HUDEP-2 (cell line): Measurements from ENCODE around the gene BCAR3.
"Not testable (repeated sequence)": the region's sequence is repeated elsewhere in the genome, so short reads cannot be mapped to it uniquely, and the experiment has no call there.

Experiments used
- DNase-seq, 76 experiments: peaks; one replicate each; lab custom pipeline; 2025; ENCODE audit not compliant: unreplicated experiment in 76 of 76; lab: John Stamatoyannopoulos, UW

BCAR3 gene

GRCh38 chr1:93707956-93708355 is 26.3 kb upstream of the BCAR3 start:
- no peak for DNase-seq

- no peak for DNase-seq
These were observed 24.4 kb upstream of the BCAR3 start for GRCh38 chr1:93705892-93706500.

GRCh38 chr1:93704052-93704451 is 22.4 kb upstream of the BCAR3 start:
- DNase-seq: no peak

GRCh38 chr1:93703643-93704042 is 22.0 kb upstream of the BCAR3 start:
- DNase-seq: no peak

- DNase-seq: no peak
These were observed 21.2 kb upstream of the BCAR3 start for GRCh38 chr1:93702828-93703183.

GRCh38 chr1:93702111-93702827 is 20.6 kb upstream of the BCAR3 start:
- peak in 40 of 76 experiments; percentile 10 to 60 (median 28) for DNase-seq

- DNase-seq: no peak
These were observed 20.0 kb upstream of the BCAR3 start for GRCh38 chr1:93701629-93702028.

GRCh38 chr1:93700532-93701469 is 19.2 kb upstream of the BCAR3 start:
- no peak for DNase-seq

- no peak for DNase-seq
These were observed 18.0 kb upstream of the BCAR3 start for GRCh38 chr1:93699503-93700168.

- peak in 3 of 76 experiments; percentile 3 to 8 (median 5) for DNase-seq
These were observed 17.4 kb upstream of the BCAR3 start for GRCh38 chr1:93699049-93699384.

GRCh38 chr1:93698329-93699048 is 16.9 kb upstream of the BCAR3 start:
- DNase-seq: no peak

- DNase-seq: not testable (repeated sequence)
These were observed 15.9 kb upstream of the BCAR3 start for GRCh38 chr1:93697566-93697965.

- no peak for DNase-seq
These were observed 13.9 kb upstream of the BCAR3 start for GRCh38 chr1:93695411-93696005.

- DNase-seq: no peak
These were observed 13.2 kb upstream of the BCAR3 start for GRCh38 chr1:93694819-93695218.

- DNase-seq: no peak
These were observed 12.4 kb upstream of the BCAR3 start for GRCh38 chr1:93694039-93694438.

GRCh38 chr1:93692983-93693591 is 11.4 kb upstream of the BCAR3 start:
- no peak for DNase-seq

GRCh38 chr1:93692451-93692861 is 10.8 kb upstream of the BCAR3 start:
- no peak for DNase-seq

- DNase-seq: no peak
These were observed 10.4 kb upstream of the BCAR3 start for GRCh38 chr1:93692026-93692425.

- DNase-seq: no peak
These were observed 9.5 kb upstream of the BCAR3 start for GRCh38 chr1:93690921-93691789.
